MM.1S (cell line): Measurements from ENCODE around the gene ZNF534.
A peak's percentile ranks its signal among the peaks of the same experiment; 100 is the strongest.

Source experiments
- DNase-seq: peaks from one replicate; pipeline ENCODE4 v3.0.0-alpha.2; 2015
- H2AFZ ChIP-seq: fragments of 300-600 bp; sonication (generic); 2 replicates; pipeline ENCODE4 v1.6.0; 2016; ENCODE audit warnings: antibody characterized with exemption, low read length
- H3F3A ChIP-seq: fragments of 300-600 bp; sonication (generic); 2 replicates; pipeline ENCODE4 v1.6.1; 2016; ENCODE audit warnings: mild to moderate bottlenecking, antibody characterized with exemption, low read length, moderate library complexity, mixed read lengths; ENCODE audit not compliant: insufficient read depth
- H3K27ac ChIP-seq: fragments of 300-600 bp; sonication (generic); 2 replicates; pipeline ENCODE4 v1.5.1; 2016; ENCODE audit warnings: mild to moderate bottlenecking, low read length
- H3K27me3 ChIP-seq: fragments of 300-600 bp; sonication (generic); replicated peaks from 2 replicates; pipeline ENCODE4 v1.6.0; 2016; ENCODE audit warnings: low read length; ENCODE audit not compliant: insufficient read depth
- H3K36me3 ChIP-seq: fragments of 300-600 bp; sonication (generic); replicated peaks from 2 replicates; pipeline ENCODE4 v1.6.1; 2016; ENCODE audit warnings: mild to moderate bottlenecking, low read length, mixed read lengths; ENCODE audit not compliant: insufficient read depth
- H3K4me1 ChIP-seq: fragments of 300-600 bp; sonication (generic); 2 replicates; pipeline ENCODE4 v1.6.1; 2016; ENCODE audit warnings: low read length, mixed read lengths
- H3K4me2 ChIP-seq: fragments of 300-600 bp; sonication (generic); 2 replicates; pipeline ENCODE4 v1.6.0; 2016; ENCODE audit warnings: low read depth, low read length
- H3K4me3 ChIP-seq: fragments of 300-600 bp; sonication (generic); 2 replicates; pipeline ENCODE4 v1.5.1; 2016; ENCODE audit warnings: low read length, mixed read lengths
- H3K79me2 ChIP-seq: fragments of 300-600 bp; sonication (generic); 2 replicates; pipeline ENCODE4 v1.6.1; 2016; ENCODE audit warnings: mixed run types, low read length, mixed read lengths
- H3K9ac ChIP-seq: fragments of 300-600 bp; sonication (generic); 2 replicates; pipeline ENCODE4 v1.6.1; 2016; ENCODE audit warnings: low read length, mixed read lengths
- H3K9me2 ChIP-seq: fragments of 300-600 bp; sonication (generic); replicated peaks from 2 replicates; pipeline ENCODE4 v1.6.1; 2016; ENCODE audit warnings: mild to moderate bottlenecking, low read length, mixed read lengths; ENCODE audit not compliant: insufficient read depth
- H3K9me3 ChIP-seq: fragments of 300-600 bp; sonication (generic); replicated peaks from 2 replicates; pipeline ENCODE4 v1.6.1; 2016; ENCODE audit warnings: mild to moderate bottlenecking, low read length, mixed read lengths; ENCODE audit not compliant: insufficient read depth
- H4K20me1 ChIP-seq: fragments of 300-600 bp; sonication (generic); 2 replicates; pipeline ENCODE4 v1.6.1; 2016; ENCODE audit warnings: mild to moderate bottlenecking, low read length, moderate library complexity, mixed read lengths; ENCODE audit not compliant: insufficient read depth
- CTCF ChIP-seq: fragments of 300-600 bp; sonication (generic); IDR thresholded peaks from 2 replicates; pipeline ENCODE4 v1.5.1; 2016; ENCODE audit warnings: antibody characterized with exemption, low read length, mixed read lengths
- EZH2 ChIP-seq: fragments of 300-600 bp; sonication (generic); optimal IDR thresholded peaks from 2 replicates; pipeline ENCODE3; 2017; ENCODE audit warnings: low read depth, mild to moderate bottlenecking, antibody characterized with exemption, low read length, mixed read lengths
- EZH2phosphoT487 ChIP-seq: fragments of 300-600 bp; sonication (generic); IDR thresholded peaks from 2 replicates; pipeline ENCODE4 v1.6.1; 2018; ENCODE audit warnings: antibody characterized with exemption, low read length

ZNF534 gene

GRCh38 chr19:52453324-52454094, 24.6 kb downstream of the ZNF534 start, which contains the start of gene ZNF578:
Gene ZNF578, plus strand, starts transcription at chr19:52453553. Its CDS starts 48,293 bp downstream, at chr19:52501846.
- no peak within 1 kb of the TSS for H3K27ac ChIP-seq
- no peaks in the 10 kb centered on the region for H4K20me1 ChIP-seq
- no peak within 1 kb of the TSS for H2AFZ ChIP-seq
- no peak within 1 kb of the TSS for H3K4me2 ChIP-seq
- H3K4me3 ChIP-seq, result no peak within 1 kb of the TSS
- no peaks in the 10 kb centered on the region for H3K79me2 ChIP-seq
- no peaks in the 10 kb centered on the region for H3K9me3 ChIP-seq
- no peak for DNase-seq
- H3K36me3 ChIP-seq, result no peaks in the 10 kb centered on the region
- no peaks in the 10 kb centered on the region for H3F3A ChIP-seq
- H3K9me2 ChIP-seq, result no peaks in the 10 kb centered on the region
- no peaks in the 10 kb centered on the region for H3K27me3 ChIP-seq
- TF ChIP-seq EZH2 (no peak), EZH2phosphoT487 (no peak)
- no peak within 1 kb of the TSS for H3K9ac ChIP-seq
- H3K4me1 ChIP-seq, result no peaks in the 10 kb centered on the region

- Histone ChIP-seq H2AFZ (no peak overlapping the region), H3K4me3 (no peak overlapping the region), H3K36me3 (no peaks in the 10 kb centered on the region), H3K9me2 (no peaks in the 10 kb centered on the region), H3K27me3 (no peaks in the 10 kb centered on the region), H3K4me2 (no peak overlapping the region), H3K9me3 (no peaks in the 10 kb centered on the region), H3K79me2 (no peaks in the 10 kb centered on the region), H3K27ac (no peak overlapping the region), H3K9ac (no peak overlapping the region), H3F3A (no peaks in the 10 kb centered on the region), H3K4me1 (no peaks in the 10 kb centered on the region), H4K20me1 (no peaks in the 10 kb centered on the region)
- no peak for TF ChIP-seq EZH2phosphoT487
- peak; percentile 20; the same call in 1 of the 2 replicates for TF ChIP-seq CTCF
- TF ChIP-seq EZH2, result no peak
- peak; percentile 8 for DNase-seq
Observed at GRCh38 chr19:52464798-52465470, 36.0 kb downstream of the ZNF534 start.

DNA sequence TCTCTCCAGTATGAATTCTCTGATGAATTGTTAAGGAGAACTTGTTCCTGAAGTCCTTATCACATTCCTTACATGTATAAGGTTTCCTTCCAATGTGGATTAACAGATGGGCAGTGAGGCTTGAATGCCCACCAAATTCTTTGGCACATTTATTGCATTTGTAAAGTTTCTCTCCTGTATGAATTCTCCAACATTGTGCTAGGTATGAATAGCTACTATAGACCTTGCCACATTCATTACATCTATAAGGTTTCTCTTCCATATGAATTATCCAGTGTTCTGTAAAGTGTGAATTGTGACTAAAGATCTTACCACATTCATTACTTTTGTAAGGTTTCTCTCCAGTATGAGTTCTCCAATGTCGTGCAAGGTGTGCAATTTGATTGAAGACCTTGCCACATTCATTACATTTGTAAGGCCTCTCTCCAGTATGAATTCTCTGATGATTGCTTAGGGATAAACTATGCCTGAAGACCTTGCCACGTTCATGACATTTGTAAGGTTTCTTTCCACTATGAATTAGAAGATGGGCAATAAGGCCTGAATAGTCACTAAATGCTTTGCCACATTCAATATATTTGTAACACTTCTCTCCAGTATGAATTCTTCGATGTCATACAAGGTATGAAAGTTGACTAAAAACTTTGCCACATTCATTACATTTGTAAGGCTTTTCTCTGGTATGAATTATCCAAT, 44.9 kb downstream of the ZNF534 start:
- no peaks in the 10 kb centered on the region for H3K36me3 ChIP-seq
- no peak for DNase-seq
- H3K4me2 ChIP-seq, result no peak overlapping the region
- no peak overlapping the region for H3K9ac ChIP-seq
- H3K9me2 ChIP-seq, result no peaks in the 10 kb centered on the region
- no peak overlapping the region for H3K4me3 ChIP-seq
- H2AFZ ChIP-seq, result no peak overlapping the region
- no peaks in the 10 kb centered on the region for H3K9me3 ChIP-seq
- no peaks in the 10 kb centered on the region for H4K20me1 ChIP-seq
- H3K79me2 ChIP-seq, result no peaks in the 10 kb centered on the region
- TF ChIP-seq EZH2 (no peak), CTCF (no peak)
- no peaks in the 10 kb centered on the region for H3K4me1 ChIP-seq
- H3K27ac ChIP-seq, result no peak overlapping the region
- H3F3A ChIP-seq, result no peaks in the 10 kb centered on the region
- H3K27me3 ChIP-seq, result no peaks in the 10 kb centered on the region
